OCI-LY7 (cell line): ENCODE measurements around the gene IMPDH1. TPM values are rescaled to one million over a fixed set of nuclear protein-coding genes. Genes with fewer than 3 reads are reported as not detected.

Experiments
- BruUV-seq: library from RNA; stranded (reverse); fragments of 400-500 nt; replicated peaks from 2 replicates; lab custom pipeline; 2021; lab: Mats Ljungman, UMichigan
- CTCF ChIA-PET: fragments of 300-600 bp; sonication (Branson Sonifier 250); formaldehyde crosslinking; loops from one replicate; lab custom pipeline; 2022; ENCODE audit warnings: antibody characterized with exemption; ENCODE audit not compliant: unreplicated experiment; lab: Charles Lee
- POLR2A ChIA-PET: fragments of 300-600 bp; sonication (Branson Sonifier 250); formaldehyde crosslinking; loops from one replicate; lab custom pipeline; 2022; ENCODE audit warnings: antibody characterized with exemption; lab: Charles Lee
- DNase-seq: peaks from one replicate; pipeline ENCODE4 v3.0.0-alpha.2; 2015; ENCODE audit warnings: low spot score
- H2AFZ ChIP-seq: fragments of 200-600 bp; sonication (generic), shearing (Covaris generic); 2 replicates; pipeline ENCODE4 v1.6.1; 2014; ENCODE audit warnings: mild to moderate bottlenecking, antibody characterized with exemption, low read length, moderate library complexity
- H3K27ac ChIP-seq: fragments of 200-600 bp; sonication (generic); 2 replicates; pipeline ENCODE4 v1.5.1; 2014; ENCODE audit warnings: mixed run types, low read depth, mild to moderate bottlenecking, moderate library complexity, low read length, inconsistent platforms; ENCODE audit not compliant: poor library complexity, severe bottlenecking
- H3K36me3 ChIP-seq: fragments of 200-600 bp; sonication (generic); 2 replicates; pipeline ENCODE4 v1.6.1; 2014; ENCODE audit warnings: mild to moderate bottlenecking, antibody characterized with exemption, low read length, moderate library complexity, mixed read lengths; ENCODE audit not compliant: insufficient read depth
- H3K4me1 ChIP-seq: fragments of 200-600 bp; sonication (generic); 2 replicates; pipeline ENCODE4 v1.5.1; 2014; ENCODE audit warnings: mild to moderate bottlenecking, low read length; ENCODE audit not compliant: insufficient read depth, poor library complexity, severe bottlenecking
- H3K4me2 ChIP-seq: fragments of 200-600 bp; sonication (generic); 2 replicates; pipeline ENCODE4 v1.6.1; 2014; ENCODE audit warnings: mild to moderate bottlenecking, low read length
- H3K4me3 ChIP-seq: fragments of 200-600 bp; sonication (generic); 2 replicates; pipeline ENCODE4 v1.5.1; 2014; ENCODE audit warnings: mild to moderate bottlenecking, low read depth, low read length; ENCODE audit not compliant: poor library complexity, severe bottlenecking
- H3K79me2 ChIP-seq: fragments of 200-600 bp; sonication (generic); 2 replicates; pipeline ENCODE4 v1.6.1; 2016; ENCODE audit warnings: low read depth, mild to moderate bottlenecking, low read length, moderate library complexity, mixed read lengths; ENCODE audit not compliant: insufficient read depth
- H3K9me2 ChIP-seq: fragments of 200-600 bp; sonication (generic); 2 replicates; pipeline ENCODE4 v1.6.1; 2016; ENCODE audit warnings: mild to moderate bottlenecking, low read length, mixed read lengths; ENCODE audit not compliant: insufficient read depth
- H3K9me3 ChIP-seq: fragments of 200-600 bp; sonication (generic); 2 replicates; pipeline ENCODE4 v1.6.1; 2014; ENCODE audit warnings: mild to moderate bottlenecking, mixed run types, low read length, mixed read lengths
- H4K20me1 ChIP-seq: fragments of 200-600 bp; sonication (generic); 2 replicates; pipeline ENCODE4 v1.6.1; 2014; ENCODE audit warnings: mild to moderate bottlenecking, antibody characterized with exemption, low read length, moderate library complexity, mixed read lengths; ENCODE audit not compliant: insufficient read depth
- CTCF ChIP-seq: fragments of 200-600 bp; sonication (generic); conservative IDR thresholded peaks from 2 replicates; pipeline ENCODE4 v1.5.1; 2014; ENCODE audit warnings: mild to moderate bottlenecking, antibody characterized with exemption, low read length, moderate library complexity, mixed read lengths
- EZH2phosphoT487 ChIP-seq: fragments of 200-600 bp; sonication (generic); IDR thresholded peaks from 2 replicates; pipeline ENCODE4 v1.6.1; 2018; ENCODE audit warnings: low read depth, borderline replicate concordance, mild to moderate bottlenecking, mixed run types, antibody characterized with exemption, low read length, moderate library complexity, mixed read lengths
- intact Hi-C: fragments of 100-400 bp; cut with micrococcal nuclease; formaldehyde crosslinking; loops from one replicate; pipeline ENCODE4 v1.10.0; 2022; ENCODE audit not compliant: unreplicated experiment
- total RNA-seq, 2 experiments: library from RNA; depleted of rRNA in 1 of 2; stranded (reverse); fragments of >200 nt in 1 of 2; shearing (Covaris generic) in 1 of 2; gene quantifications; 2 replicates each; pipeline ENCODE4 v1.2.3, GENCODE V29; 2014 to 2022

Gene IMPDH1
- total RNA-seq, 2 experiments from 2014 or later = 26.6 to 50.5 TPM

GRCh38 chr7:128380483-128381106, 29.2 kb downstream of the IMPDH1 start:
- no peak overlapping the region for H3K4me2 ChIP-seq
- intact Hi-C loops = no loop called here

DNA sequence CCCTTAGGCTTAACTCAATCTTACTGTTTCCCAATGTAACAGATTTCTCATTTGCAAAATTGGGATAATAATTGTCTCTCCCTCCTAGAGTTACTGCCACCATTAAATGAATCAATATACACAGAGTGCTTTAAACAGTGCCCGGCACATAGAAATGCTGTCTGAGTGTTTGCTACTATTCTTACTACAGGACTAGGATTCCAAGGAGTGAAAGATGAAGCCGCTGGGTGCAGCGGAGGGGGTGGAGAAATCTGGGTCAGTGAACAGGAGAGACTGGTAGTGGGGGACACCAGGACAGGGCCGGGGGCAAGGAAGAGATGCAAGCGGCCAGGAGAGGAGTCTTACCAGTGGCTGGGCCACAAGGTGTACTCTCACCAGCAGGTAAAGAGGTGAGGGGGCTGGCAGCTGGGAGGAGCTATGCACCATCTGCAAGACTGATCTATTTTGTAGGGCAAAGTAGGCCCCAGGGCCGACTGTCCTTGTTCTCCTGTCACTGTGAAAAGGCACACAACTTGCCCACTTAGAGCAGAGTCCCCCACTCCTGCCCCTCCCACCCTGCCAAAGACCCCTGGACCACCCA, 29.8 kb downstream of the IMPDH1 start:
- CTCF ChIA-PET = no interaction called here
- Histone ChIP-seq H3K79me2 (no peaks in the 10 kb centered on the region), H3K4me1 (no peaks in the 10 kb centered on the region), H3K4me2 (no peak overlapping the region), H3K9me2 (no peaks in the 10 kb centered on the region), H2AFZ (no peak overlapping the region), H3K36me3 (no peaks in the 10 kb centered on the region), H3K9me3 (no peaks in the 10 kb centered on the region), H3K4me3 (no peak overlapping the region), H4K20me1 (no peaks in the 10 kb centered on the region), H3K27ac (no peak overlapping the region)
- intact Hi-C loops = no loop called here
- POLR2A ChIA-PET = no interaction called here
- TF ChIP-seq EZH2phosphoT487 = no peak
- BruUV-seq = no TSS peak
- DNase-seq = no peak

More at GRCh38 chr7:128380483-128381106, 29.2 kb downstream of the IMPDH1 start:
- no peak for DNase-seq
- H3K27ac ChIP-seq = no peak overlapping the region
- H3K9me2 ChIP-seq = no peaks in the 10 kb centered on the region
- H2AFZ ChIP-seq = no peak overlapping the region
- CTCF ChIA-PET = no interaction called here
- H3K9me3 ChIP-seq = no peaks in the 10 kb centered on the region
- no TSS peak for BruUV-seq
- POLR2A ChIA-PET = interaction anchor here (0.7 kb wide), 1 partner anchor 121 kb away, joined by 3 read pairs; no protein-coding TSS in a partner anchor
- no peak for TF ChIP-seq CTCF
- TF ChIP-seq EZH2phosphoT487 = no peak
- H4K20me1 ChIP-seq = no peaks in the 10 kb centered on the region
- no peaks in the 10 kb centered on the region for H3K36me3 ChIP-seq
- H3K79me2 ChIP-seq = no peaks in the 10 kb centered on the region
- H3K4me3 ChIP-seq = no peak overlapping the region
- no peaks in the 10 kb centered on the region for H3K4me1 ChIP-seq

DNA sequence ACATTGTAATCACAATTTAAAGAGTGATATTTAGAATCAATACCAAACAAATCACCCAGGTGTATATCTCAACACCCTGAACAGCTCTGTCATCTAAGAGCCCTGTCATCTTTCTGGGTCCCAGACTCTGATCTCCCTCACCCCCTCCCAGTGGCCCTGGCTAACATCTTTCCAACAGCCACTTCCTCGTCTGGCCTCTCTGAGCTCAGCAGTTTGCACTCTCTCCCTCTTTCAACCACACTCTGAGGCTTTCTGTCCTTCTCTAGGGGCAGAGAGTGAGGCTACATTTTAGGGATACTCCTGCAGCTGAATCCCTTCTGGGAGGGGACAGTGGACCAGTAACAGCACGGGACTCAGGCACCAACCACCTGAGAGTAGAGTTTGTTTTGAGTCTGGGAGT, 31.1 kb downstream of the IMPDH1 start:
- H3K9me2 ChIP-seq = no peaks in the 10 kb centered on the region
- ChIA-PET CTCF (no interaction called here), POLR2A (no interaction called here)
- BruUV-seq = no TSS peak
- H3K9me3 ChIP-seq = no peaks in the 10 kb centered on the region
- no peak for DNase-seq
- no peaks in the 10 kb centered on the region for H3K4me1 ChIP-seq
- TF ChIP-seq EZH2phosphoT487 (no peak), CTCF (no peak)
- intact Hi-C loops = no loop called here
- H3K79me2 ChIP-seq = no peaks in the 10 kb centered on the region
- H2AFZ ChIP-seq = no peak overlapping the region
- H3K27ac ChIP-seq = no peak overlapping the region
- no peaks in the 10 kb centered on the region for H3K36me3 ChIP-seq
- no peak overlapping the region for H3K4me2 ChIP-seq
- no peaks in the 10 kb centered on the region for H4K20me1 ChIP-seq
- no peak overlapping the region for H3K4me3 ChIP-seq
